Liver (tissue), 3 donors: ENCODE measurements around the gene ANKRD16.

ENCODE experiments used
- RAD21 ChIP-seq, 2 donors: IDR thresholded peaks; 2 replicates each; pipeline ENCODE4 v1.6.1; 2016; ENCODE audit warnings: antibody characterized with exemption in 2 of 2, mild to moderate bottlenecking in 2 of 2
- RXRA ChIP-seq, 2 donors: IDR thresholded peaks; 2 replicates each; pipeline ENCODE4 v1.6.1; 2017 to 2018; ENCODE audit warnings: antibody characterized with exemption in 2 of 2, mild to moderate bottlenecking in 1 of 2
- TF ChIP-seq, protein P1 (sequence below): fragments of 150-350 bp; IDR thresholded peaks from 2 replicates; pipeline ENCODE4 v1.5.1; 2017; ENCODE audit warnings: improper control_type of control experiment, low read depth, low read length; ENCODE audit not compliant: missing input control
- TF ChIP-seq, protein P2 (sequence below): IDR thresholded peaks from 2 replicates; pipeline ENCODE4 v1.6.1; 2016; ENCODE audit warnings: antibody characterized with exemption, mild to moderate bottlenecking
- donor health status: healthy.
- donor health status: healthy.

DNA sequence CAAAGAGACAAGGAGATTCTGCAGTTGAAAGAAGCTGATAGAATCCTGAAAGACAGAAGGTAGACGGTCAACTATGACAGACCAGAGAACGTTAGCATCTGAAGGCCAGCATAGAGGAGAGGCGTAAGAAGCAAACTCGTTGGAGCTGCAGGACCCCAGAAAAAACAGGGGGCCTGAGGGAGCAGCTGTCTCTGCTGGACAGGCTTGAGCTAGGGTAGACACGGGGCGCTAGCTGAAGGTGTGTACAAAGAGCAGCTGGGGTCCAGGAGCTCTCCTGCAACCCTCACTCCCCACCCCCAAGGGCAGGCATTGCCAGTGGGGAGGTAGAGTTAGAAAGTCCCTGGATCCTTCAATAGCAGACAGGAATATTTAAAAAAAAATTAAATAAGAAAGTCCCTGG, 61.9 kb downstream of the ANKRD16 start:
- TF ChIP-seq, protein P1, sequence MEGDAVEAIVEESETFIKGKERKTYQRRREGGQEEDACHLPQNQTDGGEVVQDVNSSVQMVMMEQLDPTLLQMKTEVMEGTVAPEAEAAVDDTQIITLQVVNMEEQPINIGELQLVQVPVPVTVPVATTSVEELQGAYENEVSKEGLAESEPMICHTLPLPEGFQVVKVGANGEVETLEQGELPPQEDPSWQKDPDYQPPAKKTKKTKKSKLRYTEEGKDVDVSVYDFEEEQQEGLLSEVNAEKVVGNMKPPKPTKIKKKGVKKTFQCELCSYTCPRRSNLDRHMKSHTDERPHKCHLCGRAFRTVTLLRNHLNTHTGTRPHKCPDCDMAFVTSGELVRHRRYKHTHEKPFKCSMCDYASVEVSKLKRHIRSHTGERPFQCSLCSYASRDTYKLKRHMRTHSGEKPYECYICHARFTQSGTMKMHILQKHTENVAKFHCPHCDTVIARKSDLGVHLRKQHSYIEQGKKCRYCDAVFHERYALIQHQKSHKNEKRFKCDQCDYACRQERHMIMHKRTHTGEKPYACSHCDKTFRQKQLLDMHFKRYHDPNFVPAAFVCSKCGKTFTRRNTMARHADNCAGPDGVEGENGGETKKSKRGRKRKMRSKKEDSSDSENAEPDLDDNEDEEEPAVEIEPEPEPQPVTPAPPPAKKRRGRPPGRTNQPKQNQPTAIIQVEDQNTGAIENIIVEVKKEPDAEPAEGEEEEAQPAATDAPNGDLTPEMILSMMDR, result no peak
- TF ChIP-seq RXRA (IDR thresholded peaks at IDR 0.05) (no peak), RAD21 (IDR thresholded peaks at IDR 0.05) (no peak)
- TF ChIP-seq, protein P2, sequence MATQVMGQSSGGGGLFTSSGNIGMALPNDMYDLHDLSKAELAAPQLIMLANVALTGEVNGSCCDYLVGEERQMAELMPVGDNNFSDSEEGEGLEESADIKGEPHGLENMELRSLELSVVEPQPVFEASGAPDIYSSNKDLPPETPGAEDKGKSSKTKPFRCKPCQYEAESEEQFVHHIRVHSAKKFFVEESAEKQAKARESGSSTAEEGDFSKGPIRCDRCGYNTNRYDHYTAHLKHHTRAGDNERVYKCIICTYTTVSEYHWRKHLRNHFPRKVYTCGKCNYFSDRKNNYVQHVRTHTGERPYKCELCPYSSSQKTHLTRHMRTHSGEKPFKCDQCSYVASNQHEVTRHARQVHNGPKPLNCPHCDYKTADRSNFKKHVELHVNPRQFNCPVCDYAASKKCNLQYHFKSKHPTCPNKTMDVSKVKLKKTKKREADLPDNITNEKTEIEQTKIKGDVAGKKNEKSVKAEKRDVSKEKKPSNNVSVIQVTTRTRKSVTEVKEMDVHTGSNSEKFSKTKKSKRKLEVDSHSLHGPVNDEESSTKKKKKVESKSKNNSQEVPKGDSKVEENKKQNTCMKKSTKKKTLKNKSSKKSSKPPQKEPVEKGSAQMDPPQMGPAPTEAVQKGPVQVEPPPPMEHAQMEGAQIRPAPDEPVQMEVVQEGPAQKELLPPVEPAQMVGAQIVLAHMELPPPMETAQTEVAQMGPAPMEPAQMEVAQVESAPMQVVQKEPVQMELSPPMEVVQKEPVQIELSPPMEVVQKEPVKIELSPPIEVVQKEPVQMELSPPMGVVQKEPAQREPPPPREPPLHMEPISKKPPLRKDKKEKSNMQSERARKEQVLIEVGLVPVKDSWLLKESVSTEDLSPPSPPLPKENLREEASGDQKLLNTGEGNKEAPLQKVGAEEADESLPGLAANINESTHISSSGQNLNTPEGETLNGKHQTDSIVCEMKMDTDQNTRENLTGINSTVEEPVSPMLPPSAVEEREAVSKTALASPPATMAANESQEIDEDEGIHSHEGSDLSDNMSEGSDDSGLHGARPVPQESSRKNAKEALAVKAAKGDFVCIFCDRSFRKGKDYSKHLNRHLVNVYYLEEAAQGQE, result no peak
